ENCODE data around the gene NUDT1. TPM values are rescaled to one million over a fixed set of nuclear protein-coding genes. Genes with fewer than 3 reads are reported as not detected.

The NUDT1 gene
- total and polyA plus RNA-seq, 2 donors (not counting 3 experiments of a cell fraction or from before 2014, with no cell fraction given) = 23.9 to 25.9 TPM

GRCh38 chr7:2232766-2233520 is 9.1 kb upstream of the NUDT1 start, which contains the start of gene MAD1L1:
MAD1L1 (minus strand) TSS chr7:2232945; CDS start chr7:2230133, 2,812 bp downstream.
- Histone ChIP-seq H3K36me3 (ENCODE audit: control insufficient read depth in 2 of 2, extremely low read depth in 1 of 2, insufficient read depth in 2 of 2, low read length in 2 of 2) (peaks cover 8 to 16% of the 10 kb centered on the region in 2 experiments), H3K9me3 (replicated peaks; ENCODE audit: control insufficient read depth, insufficient read depth, low read length) (no peaks in the 10 kb centered on the region), H4K20me1 (replicated peaks; ENCODE audit: control insufficient read depth, extremely low read depth, insufficient read depth, low read length) (no peaks in the 10 kb centered on the region), H2AFZ (ENCODE audit: low read depth, low read length) (peak within 1 kb of the TSS; percentile 80), H3K27ac (ENCODE audit: insufficient read depth, low read depth, low read length) (peak within 1 kb of the TSS; percentile 53), H3K4me1 (ENCODE audit: control insufficient read depth, extremely low read depth, insufficient read depth, low read length) (peaks cover 22% of the 10 kb centered on the region), H3K4me2 (ENCODE audit: insufficient read depth, low read length) (peak within 1 kb of the TSS; percentile 91), H3K79me2 (ENCODE audit: control insufficient read depth, insufficient read depth, low read length) (peaks cover 23% of the 10 kb centered on the region), H3K9me1 (replicated peaks; ENCODE audit: control insufficient read depth, extremely low read depth, insufficient read depth, low read length) (no peaks in the 10 kb centered on the region), H3K27me3 (ENCODE audit: control insufficient read depth in 2 of 2, insufficient read depth in 2 of 2, low read length in 2 of 2) (no peaks in the 10 kb centered on the region), H3K9ac (replicated peaks; ENCODE audit: extremely low read depth, insufficient read depth, low read length) (peak within 1 kb of the TSS; percentile 83), H3K4me3 (replicated peaks in 1 of 3; ENCODE audit: insufficient read depth in 1 of 3, low read depth in 1 of 3, low read length in 3 of 3) (peak within 1 kb of the TSS; percentile 71 to 85 (median 79))
- TF ChIP-seq GATA2 (IDR thresholded peaks at IDR 0.05; ENCODE audit: insufficient read depth, insufficient read length, low read depth, low read length) (no peak), POLR2A (IDR thresholded peaks at IDR 0.05; ENCODE audit: low read depth, low read length) (peak; percentile 68), POLR2AphosphoS5 (IDR thresholded peaks at IDR 0.05; ENCODE audit: insufficient read depth, low read depth, low read length) (peak; percentile 80)
- FAIRE-seq = peak; percentile 88
- dilution Hi-C loops (cut with MboI; ENCODE audit: extremely low pct_ligation_motif_present, low sequenced_read_pairs) (no loop called here), intact Hi-C loops (cut with micrococcal nuclease) (loop anchor here (1.0 kb wide), 1 partner anchor 9 kb away; the partner anchor contains the start of genes MRM2 and NUDT1)
- ChIA-PET POLR2A (interaction anchor here (0.6 kb wide), 1 partner anchor 1501 kb away, joined by 3 read pairs; no protein-coding TSS in a partner anchor), CTCF (interaction anchor here (0.9 to 3.1 kb wide), 4 partner anchors 9 to 115 kb away, joined by 3 to 16 read pairs (median 7); partner anchors contain the start of genes MRM2 and NUDT1)
- DNase-seq (ENCODE audit: low read depth, low spot score) = peak; percentile 92
- no TSS peak for BruUV-seq (replicated peaks)

- peak; percentile 31 for DNase-seq (ENCODE audit: low read depth, low spot score)
- H3K79me2 ChIP-seq (ENCODE audit: control insufficient read depth, insufficient read depth, low read length) = peaks cover 23% of the 10 kb centered on the region
- CTCF ChIA-PET = interaction anchor here (1.4 to 2.8 kb wide), 3 partner anchors 8 to 114 kb away, joined by 4 to 11 read pairs (median 9); partner anchors contain the start of genes MRM2 and NUDT1
Measured at GRCh38 chr7:2233926-2234325, 8.1 kb upstream of the NUDT1 start.

More at GRCh38 chr7:2233926-2234325, 8.1 kb upstream of the NUDT1 start:
- dilution Hi-C loops (cut with MboI; ENCODE audit: extremely low pct_ligation_motif_present, low sequenced_read_pairs) = no loop called here
- H3K4me1 ChIP-seq (ENCODE audit: control insufficient read depth, extremely low read depth, insufficient read depth, low read length) = peaks cover 22% of the 10 kb centered on the region
- POLR2A ChIA-PET = no interaction called here
- H3K27me3 ChIP-seq (ENCODE audit: control insufficient read depth in 2 of 2, insufficient read depth in 2 of 2, low read length in 2 of 2) = no peaks in the 10 kb centered on the region
- no peak overlapping the region for H2AFZ ChIP-seq (ENCODE audit: low read depth, low read length)
- no peak overlapping the region for H3K9ac ChIP-seq (replicated peaks; ENCODE audit: extremely low read depth, insufficient read depth, low read length)
- H3K36me3 ChIP-seq (ENCODE audit: control insufficient read depth in 2 of 2, extremely low read depth in 1 of 2, insufficient read depth in 2 of 2, low read length in 2 of 2) = peaks cover 10 to 21% of the 10 kb centered on the region in 2 experiments
- no peaks in the 10 kb centered on the region for H3K9me1 ChIP-seq (replicated peaks; ENCODE audit: control insufficient read depth, extremely low read depth, insufficient read depth, low read length)
- no peak for TF ChIP-seq POLR2AphosphoS5 (IDR thresholded peaks at IDR 0.05; ENCODE audit: insufficient read depth, low read depth, low read length)
- TF ChIP-seq EZH2 (IDR thresholded peaks at IDR 0.05; ENCODE audit: borderline replicate concordance, low read depth, low read length, severe bottlenecking) = no peak
- TF ChIP-seq GATA2 (IDR thresholded peaks at IDR 0.05; ENCODE audit: insufficient read depth, insufficient read length, low read depth, low read length) = peak; percentile 35
- no peak for TF ChIP-seq JUN (IDR thresholded peaks at IDR 0.05; ENCODE audit: borderline replicate concordance, insufficient read depth, insufficient read length, low read depth)
- peak overlapping the region; percentile 34 for H3K27ac ChIP-seq (ENCODE audit: insufficient read depth, low read depth, low read length)
- intact Hi-C loops (cut with micrococcal nuclease) = no loop called here
- BruUV-seq (replicated peaks) = no TSS peak
- H3K9me3 ChIP-seq (replicated peaks; ENCODE audit: control insufficient read depth, insufficient read depth, low read length) = no peaks in the 10 kb centered on the region
- H3K4me2 ChIP-seq (ENCODE audit: insufficient read depth, low read length) = peak overlapping the region; percentile 42
- peak; percentile 74 for FAIRE-seq
- no peak overlapping the region for H3K4me3 ChIP-seq (replicated peaks in 1 of 3; ENCODE audit: insufficient read depth in 1 of 3, low read depth in 1 of 3, low read length in 3 of 3)
- no peaks in the 10 kb centered on the region for H4K20me1 ChIP-seq (replicated peaks; ENCODE audit: control insufficient read depth, extremely low read depth, insufficient read depth, low read length)

All from endothelial cell of umbilical vein (primary cell).